Spleen (tissue), 11 donors: ENCODE data around the gene ABCC10. TPM values are rescaled to one million over a fixed set of nuclear protein-coding genes. Genes with fewer than 3 reads are reported as not detected.
"Not testable (repeated sequence)": the region's sequence is repeated elsewhere in the genome, so short reads cannot be mapped to it uniquely, and the experiment has no call there.

Experiments used
- DNase-seq: peaks from one replicate; pipeline ENCODE4 v3.0.0-alpha.2; 2020
- H3K27ac ChIP-seq, 8 donors: fragments of 200-600 bp; sonication (generic) in 7 of 8; 1 replicate in 4 of 8; 2 replicates in 4 of 8; pipeline versions ENCODE4 v1.5.0 to v1.8.0; 2016 to 2021; ENCODE audit warnings: inconsistent platforms in 4 of 8, mild to moderate bottlenecking in 4 of 8, moderate library complexity in 1 of 8
- H3K27me3 ChIP-seq, 7 donors: fragments of 200-600 bp; sonication (generic) in 6 of 7; replicated peaks in 1 of 7; 1 replicate in 4 of 7; 2 replicates in 3 of 7; pipeline versions ENCODE4 v1.5.0 to v1.8.0; 2016 to 2021; ENCODE audit warnings: inconsistent platforms in 3 of 7, mild to moderate bottlenecking in 1 of 7
- H3K36me3 ChIP-seq, 6 donors: fragments of 200-600 bp; sonication (generic) in 5 of 6; 1 replicate in 4 of 6; 2 replicates in 2 of 6; pipeline versions ENCODE4 v1.5.0 to v1.8.0; 2016 to 2021; ENCODE audit warnings: inconsistent platforms in 2 of 6
- H3K4me1 ChIP-seq, 6 donors: fragments of 200-600 bp; sonication (generic) in 5 of 6; 1 replicate in 3 of 6; 2 replicates in 3 of 6; pipeline versions ENCODE4 v1.5.0 to v1.8.0; 2016 to 2021; ENCODE audit warnings: inconsistent platforms in 3 of 6
- H3K4me3 ChIP-seq, 8 donors: fragments of 200-600 bp; sonication (generic) in 7 of 8; 1 replicate in 4 of 8; 2 replicates in 4 of 8; pipeline versions ENCODE4 v1.5.0 to v1.8.0; 2016 to 2021; ENCODE audit warnings: inconsistent platforms in 4 of 8, mild to moderate bottlenecking in 4 of 8, moderate library complexity in 2 of 8
- H3K9me3 ChIP-seq, 8 donors: fragments of 200-600 bp; sonication (generic) in 7 of 8; 1 replicate in 4 of 8; 2 replicates in 4 of 8; pipeline versions ENCODE4 v1.5.0 to v1.8.0; 2016 to 2021; ENCODE audit warnings: inconsistent platforms in 4 of 8
- CTCF ChIP-seq, 11 experiments: fragments of 200-600 bp in 7 of 11; fragments of 450-650 bp in 4 of 11; sonication (generic) in 4 of 11; IDR thresholded peaks in 8 of 11; conservative IDR thresholded peaks in 3 of 11; 1 replicate in 7 of 11; 2 replicates in 4 of 11; pipeline versions ENCODE4 v1.4.0 to v1.8.0; 2016 to 2021; ENCODE audit warnings: antibody characterized with exemption in 11 of 11, inconsistent platforms in 4 of 11, mild to moderate bottlenecking in 1 of 11
- POLR2A ChIP-seq, 3 donors: fragments of 450-650 bp; IDR thresholded peaks; one replicate each; pipeline ENCODE4 v1.5.1; 2017; ENCODE audit warnings: antibody characterized with exemption in 3 of 3, mild to moderate bottlenecking in 1 of 3
- POLR2AphosphoS5 ChIP-seq, 3 donors: sonication (generic); formaldehyde crosslinking; IDR thresholded peaks; one replicate each; pipeline ENCODE4 v1.5.1; 2017; ENCODE audit warnings: antibody characterized with exemption in 3 of 3
- WGBS, 5 donors: extraction: QIAGEN DNeasy Blood & Tissue Kit in 3 of 5; methylation state at CpG; one replicate each; pipeline versions ENCODE4 v1.1.5 to v1.1.7; 2013 to 2018; 5-methylcytosine and 5-hydroxymethylcytosine counted together
- intact Hi-C: fragments of 100-400 bp; cut with DNase I; formaldehyde crosslinking; loops from one replicate; pipeline ENCODE4 v1.15.0; 2023; ENCODE audit warnings: low total_unique reads
- polyA plus RNA-seq, 3 donors: library from polyadenylated mRNA; stranded (reverse); fragments of 200-250 nt; gene quantifications; one replicate each; pipeline ENCODE4 v1.2.1, GENCODE V29; 2013
- total RNA-seq, 7 donors: library from RNA; depleted of rRNA in 3 of 7; stranded (reverse); fragments of >200 nt in 3 of 7; fragmentation: NEBNext Ultra II Directional in 4 of 7; extraction: Animal tissue kit (Norgen Biotek cat#: 25700) in 4 of 7; gene quantifications; one replicate each; pipeline versions ENCODE4 v1.1.0 to v1.2.1, GENCODE V29; 2016 to 2021
- donor health status: healthy with polysubstance abuse.
- donor health status: DM: no; HTN: no; CAD: no; lungs with moderate emphysema.
- donor health status: DM: no; HTN: no; CAD: no.
- donor health status: Bipolar disorder and iron deficiency.
- donor health status: healthy.
- donor health status: DM: no; HTN: no; CAD: no.
- donor health status: DM: yes; HTN: yes; CAD: no.

ABCC10 gene
- total and polyA plus RNA-seq, 10 donors: 13.1 to 52.6 (median 31.6) TPM

- H3K27ac ChIP-seq: no peak overlapping the region
- no peak for DNase-seq
- no peak overlapping the region for H3K4me3 ChIP-seq
- no peaks in the 10 kb centered on the region for H3K9me3 ChIP-seq
- intact Hi-C loops: no loop called here
- H3K36me3 ChIP-seq: no peaks in the 10 kb centered on the region
- TF ChIP-seq POLR2A (IDR thresholded peaks at IDR 0.05): no peak
- no peak for TF ChIP-seq POLR2AphosphoS5 (IDR thresholded peaks at IDR 0.05)
- no peak for TF ChIP-seq CTCF (IDR thresholded peaks at IDR 0.05 in 8 of 11, conservative IDR thresholded peaks at IDR 0.05 in 3 of 11)
- no peaks in the 10 kb centered on the region for H3K4me1 ChIP-seq
- H3K27me3 ChIP-seq: peaks cover 0 to 73% (median 13%) of the 10 kb centered on the region in 7 donors
- 57 to 75% (median 67%) methylated on average over 2 of the region's 2 CpGs for WGBS, 5 donors
Observed at GRCh38 chr6:43465948-43466347, 38.6 kb downstream of the ABCC10 start.

GRCh38 chr6:43467265-43467664 is 39.9 kb downstream of the ABCC10 start:
- H3K27me3 ChIP-seq: peaks cover 0 to 71% (median 13%) of the 10 kb centered on the region in 7 donors
- H3K36me3 ChIP-seq, H3K4me1 ChIP-seq, DNase-seq, intact Hi-C loops, H3K27ac ChIP-seq, H3K4me3 ChIP-seq, H3K9me3 ChIP-seq: not testable (repeated sequence)
- 54 to 72% (median 61%) methylated on average over 5 of the region's 5 CpGs for WGBS, 5 donors

- Histone ChIP-seq H3K4me1 (no peaks in the 10 kb centered on the region), H3K27ac (no peak overlapping the region)
- 74 to 87% (median 79%) methylated on average over 4 of the region's 4 CpGs for WGBS, 5 donors
Observed at GRCh38 chr6:43467752-43468151, 40.4 kb downstream of the ABCC10 start.

GRCh38 chr6:43468240-43468639 is 40.9 kb downstream of the ABCC10 start:
- no peaks in the 10 kb centered on the region for H3K36me3 ChIP-seq
- TF ChIP-seq POLR2AphosphoS5 (IDR thresholded peaks at IDR 0.05): no peak
- TF ChIP-seq POLR2A (IDR thresholded peaks at IDR 0.05): no peak
- TF ChIP-seq CTCF (IDR thresholded peaks at IDR 0.05 in 8 of 11, conservative IDR thresholded peaks at IDR 0.05 in 3 of 11): no peak
- H3K4me1 ChIP-seq: no peaks in the 10 kb centered on the region
- no peaks in the 10 kb centered on the region for H3K9me3 ChIP-seq
- 76 to 92% (median 84%) methylated on average over 4 of the region's 4 CpGs for WGBS, 5 donors
- intact Hi-C loops: no loop called here
- no peak overlapping the region for H3K4me3 ChIP-seq
- no peak overlapping the region for H3K27ac ChIP-seq
- peaks cover 0 to 65% (median 12%) of the 10 kb centered on the region in 7 donors for H3K27me3 ChIP-seq
- DNase-seq: no peak

More at GRCh38 chr6:43467752-43468151, 40.4 kb downstream of the ABCC10 start:
- Histone ChIP-seq H3K4me3 (no peak overlapping the region), H3K27me3 (peaks cover 0 to 70% (median 13%) of the 10 kb centered on the region in 7 donors), H3K36me3 (no peaks in the 10 kb centered on the region), H3K9me3 (no peaks in the 10 kb centered on the region)
- DNase-seq: no peak
- intact Hi-C loops: no loop called here
- TF ChIP-seq CTCF (IDR thresholded peaks at IDR 0.05 in 8 of 11, conservative IDR thresholded peaks at IDR 0.05 in 3 of 11) (no peak), POLR2AphosphoS5 (IDR thresholded peaks at IDR 0.05) (no peak), POLR2A (IDR thresholded peaks at IDR 0.05) (no peak)
